K562 (cell line): ENCODE data around the gene SLC5A5. TPM values are rescaled to one million over a fixed set of nuclear protein-coding genes. Genes with fewer than 3 reads are reported as not detected.

Experiments used
- CBFA2T3 ChIP-seq: fragments of 450-650 bp; IDR thresholded peaks from 2 replicates; pipeline ENCODE4 v1.6.1; 2017
- CTBP1 ChIP-seq: fragments of 450-650 bp; IDR thresholded peaks from 2 replicates; pipeline ENCODE4 v1.6.1; 2016; ENCODE audit warnings: borderline replicate concordance
- E2F6 ChIP-seq, 2 experiments: IDR thresholded peaks; 2 replicates each; pipeline ENCODE4 v1.6.1; 2011; ENCODE audit warnings: borderline replicate concordance in 1 of 2, control low read depth in 1 of 2, low read depth in 1 of 2, low read length in 1 of 2, mild to moderate bottlenecking in 1 of 2, mixed read lengths in 1 of 2, moderate library complexity in 1 of 2; ENCODE audit not compliant: insufficient read depth in 1 of 2, insufficient read length in 1 of 2, poor library complexity in 1 of 2, severe bottlenecking in 1 of 2; ENCODE audit errors: extremely low read depth in 1 of 2
- HES1 ChIP-seq: fragments of 450-650 bp; IDR thresholded peaks from 2 replicates; pipeline ENCODE4 v1.6.1; 2016; ENCODE audit warnings: low read depth, mild to moderate bottlenecking, moderate library complexity
- KLF16 ChIP-seq: IDR thresholded peaks from 2 replicates; pipeline ENCODE4 v1.6.1; 2016; ENCODE audit warnings: antibody characterized with exemption
- MAZ ChIP-seq, 2 experiments: fragments of 450-650 bp in 1 of 2; sonication (generic) in 1 of 2; formaldehyde crosslinking; IDR thresholded peaks in 1 of 2; conservative IDR thresholded peaks in 1 of 2; 2 replicates each; pipeline versions ENCODE4 v1.4.0 to v1.5.0; 2020; ENCODE audit warnings: mild to moderate bottlenecking in 1 of 2, missing genetic modification reagents in 1 of 2
- MYBL2 ChIP-seq, 2 experiments: fragments of 450-650 bp in 1 of 2; sonication (generic) in 1 of 2; formaldehyde crosslinking in 1 of 2; IDR thresholded peaks; 2 replicates each; pipeline versions ENCODE4 v1.6.1 to v1.8.1; 2017 to 2022; ENCODE audit warnings: borderline replicate concordance in 1 of 2, inconsistent platforms in 1 of 2, low read depth in 1 of 2, mild to moderate bottlenecking in 1 of 2, missing genetic modification reagents in 1 of 2, moderate library complexity in 1 of 2
- MYC ChIP-seq, 2 experiments: fragments of 250-450 bp in 1 of 2; sonication (Bioruptor Pico) in 1 of 2; IDR thresholded peaks; 2 replicates each; pipeline versions ENCODE4 v1.5.1 to v1.6.1; 2012 to 2021; ENCODE audit warnings: low read depth in 2 of 2, borderline replicate concordance in 1 of 2, improper control_type of control experiment in 1 of 2, low read length in 1 of 2, mild to moderate bottlenecking in 1 of 2, moderate library complexity in 1 of 2
- NCOA1 ChIP-seq: fragments of 450-650 bp; IDR thresholded peaks from 2 replicates; pipeline ENCODE4 v1.6.1; 2016; ENCODE audit warnings: low read depth
- POLR2G ChIP-seq: fragments of 200-400 bp; formaldehyde crosslinking; IDR thresholded peaks from 2 replicates; pipeline ENCODE4 v1.6.1; 2017; ENCODE audit warnings: low read depth, mild to moderate bottlenecking, antibody characterized with exemption, low read length, moderate library complexity
- RB1 ChIP-seq: fragments of 450-650 bp; IDR thresholded peaks from 2 replicates; pipeline ENCODE4 v1.6.1; 2017; ENCODE audit warnings: low read depth, mild to moderate bottlenecking
- TCFL5 ChIP-seq: fragments of 250-450 bp; sonication (Bioruptor Pico); conservative IDR thresholded peaks from 2 replicates; pipeline ENCODE4 v1.6.1; 2021; ENCODE audit warnings: mild to moderate bottlenecking, moderate library complexity, matching md5 sums
- USF1 ChIP-seq: sonication (generic); formaldehyde crosslinking; IDR thresholded peaks from 2 replicates; pipeline ENCODE4 v1.9.0; 2022; ENCODE audit warnings: mild to moderate bottlenecking, missing genetic modification reagents
- ZBTB33 ChIP-seq: sonication (generic); formaldehyde crosslinking; IDR thresholded peaks from 2 replicates; pipeline ENCODE4 v1.8.1; 2023; ENCODE audit warnings: mild to moderate bottlenecking, missing genetic modification reagents
- ZNF124 ChIP-seq: sonication (generic); formaldehyde crosslinking; IDR thresholded peaks from 2 replicates; pipeline ENCODE4 v1.8.1; 2022; ENCODE audit warnings: missing genetic modification reagents
- ZNF436 ChIP-seq: fragments of 250-450, 450-650 bp; sonication (Bioruptor Pico); formaldehyde crosslinking; IDR thresholded peaks from 2 replicates; pipeline ENCODE4 v1.7.0; 2020; ENCODE audit warnings: mild to moderate bottlenecking
- ZNF512 ChIP-seq: IDR thresholded peaks from 2 replicates; pipeline ENCODE4 v1.6.1; 2016; ENCODE audit warnings: missing genetic modification characterization, missing compliant biosample characterization
- ZNF76 ChIP-seq: fragments of 250-450 bp; sonication (Bioruptor Pico); IDR thresholded peaks from 2 replicates; pipeline ENCODE4 v1.4.0; 2020; ENCODE audit warnings: mild to moderate bottlenecking, moderate library complexity, borderline replicate concordance
- ZSCAN29 ChIP-seq: fragments of 450-650 bp; IDR thresholded peaks from 2 replicates; pipeline ENCODE4 v1.6.1; 2017
- polyA plus RNA-seq, 8 experiments: library from polyadenylated mRNA; depleted of rRNA in 4 of 8; stranded (reverse) in 5 of 8; unstranded in 3 of 8; fragments of >200 nt; fragmentation: Nextera tagmentation in 2 of 8; fragmentation: Illumina TruSeq in 1 of 8; extraction: Ambion mirVana in 2 of 8; extraction: Trizol in 1 of 8; gene quantifications; 2 replicates each; pipeline versions ENCODE4 v1.2.1 to v1.2.3, GENCODE V29; 2011 to 2014; ENCODE audit warnings: inconsistent platforms in 1 of 8, missing spikeins in 1 of 8
- total RNA-seq, 7 experiments: library from RNA; depleted of rRNA in 6 of 7; stranded (reverse); fragments of >200 nt in 6 of 7; fragmentation: Illumina TruSeq in 2 of 7; extraction: Trizol in 2 of 7; gene quantifications; 2 replicates each; pipeline versions ENCODE4 v1.2.1 to v1.2.3, GENCODE V29; 2011 to 2021; ENCODE audit warnings: low replicate concordance in 1 of 7

Gene SLC5A5
- total and polyA plus RNA-seq, 9 of the 15 experiments (the other 6 are each of a cell fraction or from before 2014, with no cell fraction given), result 0.10 to 0.73 (median 0.23) TPM

- TF ChIP-seq POLR2G, result no peak
- TF ChIP-seq MYBL2 (IDR thresholded peaks at IDR 0.05; ENCODE audit: low read depth), result no peak
- TF ChIP-seq MYBL2 (CRISPR knock-in tag; IDR thresholded peaks at IDR 0.05; ENCODE audit: borderline replicate concordance), result no peak
- peak; percentile 32; the same call in 1 of the 2 replicates for TF ChIP-seq CBFA2T3
- peak; percentile 61; the same call in 1 of the 2 replicates for TF ChIP-seq CTBP1
- TF ChIP-seq TCFL5, result no peak
- TF ChIP-seq ZSCAN29, result 0 out of 2 replicates have a peak, but pooled peaks have one; percentile 22
- TF ChIP-seq ZNF124, result no peak
- no peak; the same call in 1 of the 2 replicates for TF ChIP-seq USF1 (CRISPR knock-in tag)
- no peak for TF ChIP-seq ZNF76
- TF ChIP-seq KLF16, result no peak
- TF ChIP-seq ZNF436 (CRISPR knock-in tag), result no peak
- TF ChIP-seq MAZ (CRISPR knock-in tag; conservative IDR thresholded peaks at IDR 0.05 in 1 of 2, IDR thresholded peaks at IDR 0.05 in 1 of 2), result peak in 1 of 2 experiments; percentile 49; a peak in 3 of 4 replicates
- TF ChIP-seq NCOA1, result no peak
- TF ChIP-seq ZNF512 (tag), result no peak
- peak; percentile 21; the same call in 1 of the 2 replicates for TF ChIP-seq RB1
- TF ChIP-seq ZBTB33 (CRISPR knock-in tag), result no peak
- TF ChIP-seq E2F6 (IDR thresholded peaks at IDR 0.05; ENCODE audit: borderline replicate concordance in 1 of 2, extremely low read depth in 1 of 2, insufficient read depth in 1 of 2, insufficient read length in 1 of 2, low read depth in 1 of 2, low read length in 1 of 2, poor library complexity in 1 of 2, severe bottlenecking in 1 of 2), result peak; percentile 76 to 80
- TF ChIP-seq MYC (IDR thresholded peaks at IDR 0.05; ENCODE audit: low read depth, low read length), result 0 out of 2 replicates have a peak, but pooled peaks have one; percentile 19
- TF ChIP-seq MYC (CRISPR knock-in tag; IDR thresholded peaks at IDR 0.05; ENCODE audit: borderline replicate concordance, low read depth), result no peak
- no peak for TF ChIP-seq HES1
Measured at GRCh38 chr19:17873786-17874757, 2.3 kb downstream of the SLC5A5 start (continued).
